HG03025 (cell line): ENCODE data around the gene TPM2.

Source experiments
- ATAC-seq: cut with Tn5 transposase; IDR thresholded peaks from one replicate; pipeline ENCODE4 v1.9.1; 2021; ENCODE audit warnings: mild to moderate bottlenecking, moderate library complexity; ENCODE audit not compliant: unreplicated experiment, low FRiP score

Gene TPM2

GRCh38 chr9:35718721-35719511, 29.2 kb upstream of the TPM2 start:
- no peak for ATAC-seq

GRCh38 chr9:35717132-35717870, 27.6 kb upstream of the TPM2 start:
- no peak for ATAC-seq

GRCh38 chr9:35716230-35716629, 26.5 kb upstream of the TPM2 start:
- ATAC-seq: no peak

DNA sequence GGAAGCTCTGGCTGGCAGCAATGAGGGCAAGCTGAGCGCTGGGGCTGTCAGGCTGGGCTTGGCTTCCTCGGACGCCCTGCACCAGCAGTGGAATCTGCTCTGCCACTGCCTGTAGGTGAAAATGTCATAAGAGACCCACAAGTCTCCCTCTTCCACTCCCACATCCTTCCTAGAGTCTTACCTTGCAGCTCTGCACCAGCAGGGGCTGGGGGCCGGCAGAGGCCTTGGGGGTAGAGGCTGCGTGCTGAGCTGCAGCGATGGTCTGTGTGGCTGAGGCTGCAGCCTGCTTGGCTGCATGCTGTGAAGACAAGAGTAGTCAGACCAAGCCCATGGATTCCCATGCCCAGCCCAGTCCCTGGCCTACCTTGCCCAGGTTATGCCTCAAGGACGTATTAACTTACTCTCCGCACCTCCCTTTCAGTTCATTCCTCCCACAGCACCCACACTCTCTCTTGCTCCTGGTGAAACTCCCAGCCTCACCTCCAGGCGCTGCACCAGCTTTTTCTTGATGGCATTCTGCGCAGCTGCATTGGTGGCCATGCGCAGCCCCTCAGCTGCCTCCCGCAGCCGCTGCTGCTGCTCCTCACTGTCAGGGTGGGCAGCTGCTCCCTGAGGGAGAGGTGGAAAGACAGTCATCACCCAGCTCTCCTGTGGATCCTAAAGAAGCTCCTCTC, 25.0 kb upstream of the TPM2 start:
- no peak for ATAC-seq

DNA sequence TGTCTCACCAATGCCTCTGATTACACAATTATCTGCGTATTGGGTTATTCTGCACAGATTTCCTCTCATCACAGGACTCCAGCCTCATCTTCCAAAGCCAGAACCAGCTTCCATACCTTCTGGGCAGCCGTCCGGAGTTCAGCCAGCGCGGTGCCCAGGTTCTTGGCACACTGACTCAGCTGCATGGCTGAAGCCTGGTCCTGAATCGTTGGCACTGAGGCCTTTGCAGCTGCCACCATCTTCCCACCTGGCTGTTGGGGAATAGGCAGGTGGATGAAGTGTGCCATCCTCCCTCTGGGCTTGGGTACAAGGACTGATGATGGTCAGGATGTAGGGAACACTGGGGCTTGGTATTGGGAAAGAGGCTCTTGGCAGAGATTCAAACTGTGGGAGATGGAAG, 24.4 kb upstream of the TPM2 start:
- ATAC-seq: no peak

- ATAC-seq: no peak
Measured at GRCh38 chr9:35713578-35713977, 23.9 kb upstream of the TPM2 start.

DNA sequence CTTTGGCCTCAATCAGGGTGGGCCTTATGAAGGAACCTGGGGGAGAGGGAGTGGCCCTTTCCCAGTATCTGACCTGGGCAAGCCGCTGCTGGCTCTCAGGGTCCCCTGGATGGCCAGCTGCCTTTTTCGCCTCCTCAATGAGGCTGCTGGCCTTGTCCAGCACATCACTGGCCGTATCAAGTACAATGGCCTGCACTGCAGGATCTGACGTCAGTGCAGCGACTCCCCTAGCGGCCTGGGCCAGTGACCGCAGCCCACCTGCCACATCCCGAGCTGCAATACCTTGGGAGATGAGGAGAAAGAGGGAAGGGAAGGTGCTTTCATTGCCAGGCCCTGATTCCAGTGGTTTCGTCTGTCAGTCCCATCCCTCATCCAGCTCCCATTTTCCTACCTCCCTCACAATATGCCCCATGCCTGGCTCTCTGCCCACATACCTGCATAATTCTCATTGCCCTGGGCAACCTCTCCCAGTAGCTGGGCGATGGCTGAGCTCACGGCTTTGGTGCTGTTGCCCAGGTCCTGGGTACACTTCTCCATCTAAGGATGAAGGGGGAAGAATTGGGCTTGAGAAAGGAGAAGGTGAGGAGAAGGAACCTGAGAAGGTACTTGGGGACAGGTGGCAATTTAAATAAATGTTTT, 23.2 kb upstream of the TPM2 start:
- no peak for ATAC-seq

- ATAC-seq: no peak
Measured at GRCh38 chr9:35711501-35712428, 22.0 kb upstream of the TPM2 start.

GRCh38 chr9:35710818-35711500, 21.2 kb upstream of the TPM2 start:
- no peak for ATAC-seq

DNA sequence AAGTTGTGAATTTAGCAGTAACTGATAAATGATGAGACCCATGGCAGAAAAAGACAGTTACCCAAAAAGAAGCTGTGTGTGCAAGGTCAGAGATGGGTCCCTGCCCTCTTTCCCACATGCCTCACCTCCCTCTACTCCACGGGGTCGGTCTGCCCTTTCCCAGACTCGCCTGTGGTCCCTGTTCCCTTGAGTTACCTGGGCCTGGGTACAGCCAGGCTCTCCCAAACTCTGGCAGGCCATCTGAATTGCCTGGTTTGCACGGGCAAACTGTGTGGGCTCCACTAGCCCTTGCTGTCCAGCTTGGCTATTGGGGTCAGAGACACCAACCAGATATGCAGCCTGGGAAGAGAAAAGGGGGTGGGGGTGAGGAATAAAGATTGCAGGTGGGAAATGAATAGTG, 18.4 kb upstream of the TPM2 start:
- ATAC-seq: no peak

GRCh38 chr9:35706951-35707350, 17.2 kb upstream of the TPM2 start:
- ATAC-seq: no peak

GRCh38 chr9:35705836-35706430, 16.2 kb upstream of the TPM2 start:
- ATAC-seq: no peak

DNA sequence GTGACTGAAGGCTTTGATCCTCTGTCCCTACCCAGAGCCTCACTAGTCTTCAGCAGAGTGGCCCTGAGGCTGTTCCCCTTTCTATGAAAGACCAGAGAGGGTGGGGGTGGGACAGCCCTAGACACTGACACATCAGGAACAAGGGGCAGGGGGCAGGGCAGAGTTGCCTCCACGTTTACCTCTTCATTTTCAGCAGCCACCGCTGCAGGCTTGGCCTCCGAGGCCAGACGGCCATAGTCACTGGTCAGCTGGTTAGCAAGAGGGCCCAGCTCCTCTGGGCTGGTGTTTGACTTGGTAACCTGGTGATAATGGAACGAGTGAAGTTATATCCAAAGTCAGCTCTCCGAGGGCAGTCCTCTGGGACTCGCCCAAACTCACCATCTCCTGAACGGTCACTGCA, 15.6 kb upstream of the TPM2 start:
- no peak for ATAC-seq

GRCh38 chr9:35703906-35704672, 14.4 kb upstream of the TPM2 start:
- no peak for ATAC-seq

- ATAC-seq: no peak
Measured at GRCh38 chr9:35702696-35703095, 13.0 kb upstream of the TPM2 start.

GRCh38 chr9:35700942-35701341, 11.2 kb upstream of the TPM2 start:
- ATAC-seq: no peak

DNA sequence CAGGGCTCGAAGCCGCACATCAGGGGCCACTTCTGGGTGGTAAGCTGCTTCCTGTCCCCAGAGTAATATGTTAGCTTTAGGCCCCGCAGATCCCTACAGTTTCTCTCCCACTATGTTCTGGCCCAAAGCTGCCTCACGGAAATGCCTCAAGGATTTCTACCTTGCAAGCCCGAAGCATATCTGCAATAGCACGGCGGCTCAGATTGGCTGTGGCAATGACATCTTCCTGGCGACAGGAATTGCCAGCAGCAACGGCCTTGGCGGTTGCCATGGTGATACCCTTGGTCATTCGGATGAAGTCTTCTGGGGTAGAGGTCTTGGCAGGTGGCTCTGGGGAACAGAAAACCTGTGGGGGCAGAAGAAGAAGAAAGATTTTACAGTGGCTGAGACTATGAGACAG, 10.3 kb upstream of the TPM2 start:
- no peak for ATAC-seq

GRCh38 chr9:35698231-35698630, 8.5 kb upstream of the TPM2 start:
- no peak for ATAC-seq
